Stimulated activated CD4-positive, alpha-beta T cell treated with anti-CD3 and anti-CD28 coated beads, Interleukin-4, amount 100 ng/mL, for 1 hour (primary cell): ENCODE results near the gene AR.

Experiments
- DNase-seq: peaks from one replicate; pipeline ENCODE4 v3.0.0-alpha.2; 2020

The AR gene, protein sequence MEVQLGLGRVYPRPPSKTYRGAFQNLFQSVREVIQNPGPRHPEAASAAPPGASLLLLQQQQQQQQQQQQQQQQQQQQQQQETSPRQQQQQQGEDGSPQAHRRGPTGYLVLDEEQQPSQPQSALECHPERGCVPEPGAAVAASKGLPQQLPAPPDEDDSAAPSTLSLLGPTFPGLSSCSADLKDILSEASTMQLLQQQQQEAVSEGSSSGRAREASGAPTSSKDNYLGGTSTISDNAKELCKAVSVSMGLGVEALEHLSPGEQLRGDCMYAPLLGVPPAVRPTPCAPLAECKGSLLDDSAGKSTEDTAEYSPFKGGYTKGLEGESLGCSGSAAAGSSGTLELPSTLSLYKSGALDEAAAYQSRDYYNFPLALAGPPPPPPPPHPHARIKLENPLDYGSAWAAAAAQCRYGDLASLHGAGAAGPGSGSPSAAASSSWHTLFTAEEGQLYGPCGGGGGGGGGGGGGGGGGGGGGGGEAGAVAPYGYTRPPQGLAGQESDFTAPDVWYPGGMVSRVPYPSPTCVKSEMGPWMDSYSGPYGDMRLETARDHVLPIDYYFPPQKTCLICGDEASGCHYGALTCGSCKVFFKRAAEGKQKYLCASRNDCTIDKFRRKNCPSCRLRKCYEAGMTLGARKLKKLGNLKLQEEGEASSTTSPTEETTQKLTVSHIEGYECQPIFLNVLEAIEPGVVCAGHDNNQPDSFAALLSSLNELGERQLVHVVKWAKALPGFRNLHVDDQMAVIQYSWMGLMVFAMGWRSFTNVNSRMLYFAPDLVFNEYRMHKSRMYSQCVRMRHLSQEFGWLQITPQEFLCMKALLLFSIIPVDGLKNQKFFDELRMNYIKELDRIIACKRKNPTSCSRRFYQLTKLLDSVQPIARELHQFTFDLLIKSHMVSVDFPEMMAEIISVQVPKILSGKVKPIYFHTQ

DNA sequence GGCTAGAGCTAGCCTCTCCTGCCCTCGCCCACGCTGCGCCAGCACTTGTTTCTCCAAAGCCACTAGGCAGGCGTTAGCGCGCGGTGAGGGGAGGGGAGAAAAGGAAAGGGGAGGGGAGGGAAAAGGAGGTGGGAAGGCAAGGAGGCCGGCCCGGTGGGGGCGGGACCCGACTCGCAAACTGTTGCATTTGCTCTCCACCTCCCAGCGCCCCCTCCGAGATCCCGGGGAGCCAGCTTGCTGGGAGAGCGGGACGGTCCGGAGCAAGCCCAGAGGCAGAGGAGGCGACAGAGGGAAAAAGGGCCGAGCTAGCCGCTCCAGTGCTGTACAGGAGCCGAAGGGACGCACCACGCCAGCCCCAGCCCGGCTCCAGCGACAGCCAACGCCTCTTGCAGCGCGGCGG lies at the start of gene AR:
AR (plus strand) TSS at position 204 of the 400 bp plus-strand sequence. CDS start 1,126 bp downstream, outside the sequence.
- DNase-seq = no peak

DNA sequence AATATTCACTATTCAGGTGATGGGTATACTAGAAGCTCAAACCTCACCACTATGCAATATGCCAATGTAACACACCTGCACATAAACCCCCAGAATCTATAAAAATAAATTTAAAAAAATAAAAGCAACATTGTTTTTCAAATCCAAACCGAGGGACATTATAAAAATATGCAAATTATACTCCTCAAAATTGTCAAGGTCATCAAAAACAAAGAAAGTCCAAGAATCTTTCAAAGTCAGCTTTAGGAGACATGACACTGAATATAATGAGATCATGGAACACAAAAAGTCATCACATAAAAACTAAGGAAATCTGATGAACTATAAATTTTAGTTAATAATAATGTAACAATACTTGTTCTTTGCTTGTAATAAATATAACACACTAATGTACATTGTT lies 43.2 kb upstream of the AR start:
- DNase-seq = no peak

DNA sequence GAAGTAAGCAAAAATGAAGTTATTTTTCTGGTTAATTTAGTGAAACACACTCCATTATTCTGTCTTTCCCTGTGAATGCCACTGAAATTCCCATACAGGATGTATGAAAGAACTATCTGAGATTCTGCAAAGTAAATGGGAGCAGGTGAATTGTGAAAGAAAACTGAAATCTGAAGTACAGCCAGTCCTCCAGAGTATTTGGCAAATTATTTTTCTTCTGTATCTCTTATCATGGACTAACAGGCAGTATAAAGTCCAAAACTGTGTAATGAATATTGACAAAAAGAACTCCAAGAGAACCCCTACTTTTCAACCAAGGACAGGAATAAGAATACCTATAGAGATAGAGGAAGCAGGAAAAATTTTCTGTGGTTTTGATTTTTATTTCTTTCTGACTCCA lies 40.8 kb upstream of the AR start:
- DNase-seq = no peak

DNA sequence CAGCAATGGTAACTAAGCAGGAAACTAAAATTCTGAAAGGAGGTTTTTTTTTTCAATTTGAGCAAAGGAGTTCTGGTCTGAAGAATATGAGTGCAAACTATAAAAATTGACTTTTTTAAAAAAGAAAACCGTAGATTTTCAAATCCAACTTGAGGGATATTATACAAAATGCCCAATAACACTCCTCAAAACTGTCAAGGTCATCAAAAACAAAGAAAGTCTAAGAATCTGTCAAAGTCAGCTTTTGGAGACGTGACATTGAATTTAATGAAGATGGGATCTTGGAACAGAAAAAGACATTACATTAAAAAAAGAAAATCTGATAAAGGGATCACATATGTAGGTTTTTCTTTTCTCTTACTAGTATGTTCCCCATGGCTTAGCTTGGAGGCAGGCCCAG lies 40.4 kb upstream of the AR start:
- DNase-seq = no peak

DNA sequence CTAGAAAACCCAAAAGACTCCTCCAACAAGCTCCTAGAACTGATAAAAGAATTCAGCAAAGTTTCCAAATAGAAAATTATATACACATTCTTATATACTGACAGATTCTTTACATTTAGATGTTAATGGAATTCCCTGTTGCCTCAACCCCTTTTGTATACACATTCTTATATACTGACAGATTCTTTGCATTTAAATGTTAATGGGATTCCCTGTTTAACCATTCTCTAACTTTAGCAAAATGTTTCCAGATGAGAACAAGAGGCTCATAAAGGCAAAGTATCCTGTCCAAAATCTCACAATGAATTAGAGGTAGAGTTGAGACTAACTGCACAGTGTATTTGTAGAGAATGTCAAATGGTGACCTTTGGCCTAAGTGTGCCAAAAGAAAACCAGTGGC lies 23.1 kb upstream of the AR start:
- no peak for DNase-seq

DNA sequence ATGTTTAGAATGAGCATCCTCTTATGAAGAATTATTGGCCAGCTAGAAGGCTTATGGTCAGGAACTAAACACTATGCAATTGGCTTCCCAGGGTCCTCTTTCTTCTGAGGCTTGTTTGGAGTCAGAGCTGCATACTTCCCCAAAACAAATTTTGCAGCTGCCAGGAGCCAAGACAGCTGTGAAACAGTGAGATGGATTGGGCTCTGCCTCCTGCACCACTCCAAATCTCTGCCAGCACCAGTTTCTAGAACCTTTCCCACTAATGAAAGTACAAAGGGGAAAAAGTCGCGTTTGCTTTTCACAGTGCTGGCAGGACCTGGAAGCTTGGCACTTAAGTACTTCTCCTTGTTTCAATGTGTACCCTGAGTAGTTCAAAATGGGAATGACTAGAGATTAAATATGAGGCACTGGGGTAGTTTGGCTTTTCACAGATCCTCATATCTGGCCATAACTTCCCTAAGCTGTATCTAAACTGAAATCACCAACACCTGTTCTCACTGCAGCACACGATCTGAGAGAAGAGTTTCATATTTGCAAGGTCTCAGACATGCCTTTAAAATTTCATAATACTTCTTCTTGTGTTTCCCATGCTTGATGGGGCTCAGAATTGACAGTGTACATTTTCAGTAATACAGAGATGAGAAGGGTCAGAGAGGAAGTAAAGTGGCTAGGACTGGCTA lies 20.7 kb upstream of the AR start:
- DNase-seq = no peak

DNA sequence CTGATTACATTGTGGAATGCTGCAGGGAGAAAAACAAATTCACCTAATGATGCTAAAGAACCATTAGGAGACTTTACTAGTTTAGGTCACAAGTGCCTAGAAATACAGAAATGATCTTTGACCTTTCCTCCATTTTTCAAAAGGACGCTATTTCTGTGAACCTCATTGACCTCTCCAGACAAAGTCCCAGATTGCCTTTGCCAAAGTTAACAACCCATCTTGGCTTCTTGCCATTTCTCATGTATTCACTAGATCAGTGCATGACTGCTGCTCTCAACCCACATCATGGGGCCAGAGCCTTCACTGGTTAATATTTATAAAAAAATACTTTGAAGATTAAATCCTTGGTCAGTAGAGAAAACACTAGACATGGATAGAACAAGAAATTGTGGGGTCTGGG lies 19.9 kb upstream of the AR start:
- DNase-seq = no peak

DNA sequence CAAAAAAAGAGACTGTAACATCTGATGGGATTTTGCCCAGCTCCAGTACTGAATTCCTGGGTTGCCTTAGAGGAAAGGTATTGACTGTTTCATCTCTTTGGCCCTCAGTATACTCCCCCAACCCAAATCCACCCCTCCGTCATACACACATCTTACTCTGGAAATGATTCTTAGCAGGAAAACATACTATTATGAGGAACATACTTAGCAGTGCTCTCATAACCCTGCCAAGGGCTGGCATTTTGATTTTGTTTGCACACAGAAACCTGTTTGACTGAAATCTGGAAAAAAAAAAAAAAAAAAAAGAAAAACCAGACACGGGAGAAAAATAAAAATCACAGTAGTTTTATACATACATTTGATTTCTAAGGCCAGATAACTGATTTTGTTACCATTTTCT lies 19.4 kb upstream of the AR start:
- DNase-seq = no peak

DNA sequence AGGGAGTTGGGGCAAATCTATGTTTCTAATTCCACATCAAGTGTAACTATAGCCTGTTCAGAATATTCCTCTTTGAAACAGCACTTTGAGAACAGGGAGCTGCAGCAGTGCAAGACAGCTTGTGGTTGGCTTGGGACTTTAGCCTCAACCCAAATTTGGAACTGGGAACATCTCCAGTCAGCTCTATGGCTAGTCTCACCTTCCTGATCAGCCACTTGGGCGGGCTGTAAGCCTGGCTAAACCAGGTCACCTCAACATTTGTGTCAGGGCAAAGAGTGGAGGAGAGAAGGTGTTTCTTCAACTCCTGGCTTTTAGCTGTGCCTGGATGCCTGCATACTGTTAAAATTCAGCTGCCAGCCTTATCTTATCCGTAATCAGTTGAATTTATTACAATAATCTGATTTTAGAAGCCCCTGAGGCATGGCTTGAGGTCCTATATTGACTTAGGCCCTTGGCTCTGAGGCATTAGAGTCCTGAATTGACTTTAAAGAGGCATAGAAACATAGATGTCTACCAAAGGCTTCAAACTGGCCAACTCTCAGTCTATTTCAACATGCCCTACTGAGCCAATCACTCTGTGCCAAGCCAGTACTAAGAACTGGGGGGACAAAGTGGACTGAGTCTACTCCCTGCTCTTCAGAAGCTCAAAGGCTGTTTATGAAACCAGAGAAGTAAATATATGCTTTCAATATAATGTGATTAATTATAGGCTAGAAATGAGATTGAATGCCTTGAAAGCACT lies 18.7 kb upstream of the AR start:
- DNase-seq = no peak

DNA sequence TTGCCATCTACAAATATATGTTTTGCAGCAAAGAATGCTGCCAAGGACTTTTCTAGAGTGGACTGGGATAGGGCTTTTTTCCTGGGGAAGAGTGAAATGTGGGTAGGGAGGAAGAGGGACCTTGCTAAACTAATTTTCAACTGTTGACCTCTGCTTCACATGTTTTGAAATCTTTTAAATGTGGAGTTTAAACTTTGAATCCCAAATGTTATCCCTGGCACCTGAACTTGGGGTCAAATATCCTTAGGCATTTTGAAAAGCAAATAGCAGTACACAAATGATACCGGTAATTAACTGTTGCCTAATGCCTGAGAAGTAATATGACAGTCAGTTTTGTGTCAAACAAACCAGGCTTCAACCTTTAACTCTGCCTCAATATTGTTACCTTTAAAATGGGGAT lies 7.3 kb upstream of the AR start:
- no peak for DNase-seq

DNA sequence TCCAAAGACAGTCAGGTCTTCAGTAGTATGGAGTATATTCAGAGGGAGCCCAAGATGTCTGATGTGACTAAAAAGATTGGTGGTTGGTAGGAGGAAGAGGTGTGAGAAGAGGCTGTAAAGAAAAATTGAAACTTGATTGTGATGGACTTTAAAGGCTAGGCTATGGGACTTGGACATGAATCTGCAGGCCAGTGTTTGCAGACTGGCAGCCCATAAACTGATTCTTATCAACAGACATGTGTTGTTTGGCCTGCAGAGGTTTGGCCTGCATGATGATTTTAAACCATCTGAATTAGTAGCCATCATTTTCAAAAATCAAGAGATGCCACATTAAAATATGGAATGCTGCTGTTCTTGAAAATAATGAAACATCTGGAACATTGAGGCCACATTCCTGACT lies 5.4 kb upstream of the AR start:
- DNase-seq = no peak

DNA sequence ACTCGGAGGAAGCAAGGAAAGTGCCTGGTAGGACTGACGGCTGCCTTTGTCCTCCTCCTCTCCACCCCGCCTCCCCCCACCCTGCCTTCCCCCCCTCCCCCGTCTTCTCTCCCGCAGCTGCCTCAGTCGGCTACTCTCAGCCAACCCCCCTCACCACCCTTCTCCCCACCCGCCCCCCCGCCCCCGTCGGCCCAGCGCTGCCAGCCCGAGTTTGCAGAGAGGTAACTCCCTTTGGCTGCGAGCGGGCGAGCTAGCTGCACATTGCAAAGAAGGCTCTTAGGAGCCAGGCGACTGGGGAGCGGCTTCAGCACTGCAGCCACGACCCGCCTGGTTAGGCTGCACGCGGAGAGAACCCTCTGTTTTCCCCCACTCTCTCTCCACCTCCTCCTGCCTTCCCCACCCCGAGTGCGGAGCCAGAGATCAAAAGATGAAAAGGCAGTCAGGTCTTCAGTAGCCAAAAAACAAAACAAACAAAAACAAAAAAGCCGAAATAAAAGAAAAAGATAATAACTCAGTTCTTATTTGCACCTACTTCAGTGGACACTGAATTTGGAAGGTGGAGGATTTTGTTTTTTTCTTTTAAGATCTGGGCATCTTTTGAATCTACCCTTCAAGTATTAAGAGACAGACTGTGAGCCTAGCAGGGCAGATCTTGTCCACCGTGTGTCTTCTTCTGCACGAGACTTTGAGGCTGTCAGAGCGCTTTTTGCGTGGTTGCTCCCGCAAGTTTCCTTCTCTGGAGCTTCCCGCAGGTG lies 637 bp downstream of the AR start:
- DNase-seq = no peak

DNA sequence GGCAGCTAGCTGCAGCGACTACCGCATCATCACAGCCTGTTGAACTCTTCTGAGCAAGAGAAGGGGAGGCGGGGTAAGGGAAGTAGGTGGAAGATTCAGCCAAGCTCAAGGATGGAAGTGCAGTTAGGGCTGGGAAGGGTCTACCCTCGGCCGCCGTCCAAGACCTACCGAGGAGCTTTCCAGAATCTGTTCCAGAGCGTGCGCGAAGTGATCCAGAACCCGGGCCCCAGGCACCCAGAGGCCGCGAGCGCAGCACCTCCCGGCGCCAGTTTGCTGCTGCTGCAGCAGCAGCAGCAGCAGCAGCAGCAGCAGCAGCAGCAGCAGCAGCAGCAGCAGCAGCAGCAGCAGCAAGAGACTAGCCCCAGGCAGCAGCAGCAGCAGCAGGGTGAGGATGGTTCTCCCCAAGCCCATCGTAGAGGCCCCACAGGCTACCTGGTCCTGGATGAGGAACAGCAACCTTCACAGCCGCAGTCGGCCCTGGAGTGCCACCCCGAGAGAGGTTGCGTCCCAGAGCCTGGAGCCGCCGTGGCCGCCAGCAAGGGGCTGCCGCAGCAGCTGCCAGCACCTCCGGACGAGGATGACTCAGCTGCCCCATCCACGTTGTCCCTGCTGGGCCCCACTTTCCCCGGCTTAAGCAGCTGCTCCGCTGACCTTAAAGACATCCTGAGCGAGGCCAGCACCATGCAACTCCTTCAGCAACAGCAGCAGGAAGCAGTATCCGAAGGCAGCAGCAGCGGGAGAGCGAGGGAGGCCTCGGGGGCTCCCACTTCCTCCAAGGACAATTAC lies 1.4 kb downstream of the AR start:
- no peak for DNase-seq

DNA sequence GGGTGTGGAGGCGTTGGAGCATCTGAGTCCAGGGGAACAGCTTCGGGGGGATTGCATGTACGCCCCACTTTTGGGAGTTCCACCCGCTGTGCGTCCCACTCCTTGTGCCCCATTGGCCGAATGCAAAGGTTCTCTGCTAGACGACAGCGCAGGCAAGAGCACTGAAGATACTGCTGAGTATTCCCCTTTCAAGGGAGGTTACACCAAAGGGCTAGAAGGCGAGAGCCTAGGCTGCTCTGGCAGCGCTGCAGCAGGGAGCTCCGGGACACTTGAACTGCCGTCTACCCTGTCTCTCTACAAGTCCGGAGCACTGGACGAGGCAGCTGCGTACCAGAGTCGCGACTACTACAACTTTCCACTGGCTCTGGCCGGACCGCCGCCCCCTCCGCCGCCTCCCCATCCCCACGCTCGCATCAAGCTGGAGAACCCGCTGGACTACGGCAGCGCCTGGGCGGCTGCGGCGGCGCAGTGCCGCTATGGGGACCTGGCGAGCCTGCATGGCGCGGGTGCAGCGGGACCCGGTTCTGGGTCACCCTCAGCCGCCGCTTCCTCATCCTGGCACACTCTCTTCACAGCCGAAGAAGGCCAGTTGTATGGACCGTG lies 2.2 kb downstream of the AR start:
- DNase-seq = no peak

DNA sequence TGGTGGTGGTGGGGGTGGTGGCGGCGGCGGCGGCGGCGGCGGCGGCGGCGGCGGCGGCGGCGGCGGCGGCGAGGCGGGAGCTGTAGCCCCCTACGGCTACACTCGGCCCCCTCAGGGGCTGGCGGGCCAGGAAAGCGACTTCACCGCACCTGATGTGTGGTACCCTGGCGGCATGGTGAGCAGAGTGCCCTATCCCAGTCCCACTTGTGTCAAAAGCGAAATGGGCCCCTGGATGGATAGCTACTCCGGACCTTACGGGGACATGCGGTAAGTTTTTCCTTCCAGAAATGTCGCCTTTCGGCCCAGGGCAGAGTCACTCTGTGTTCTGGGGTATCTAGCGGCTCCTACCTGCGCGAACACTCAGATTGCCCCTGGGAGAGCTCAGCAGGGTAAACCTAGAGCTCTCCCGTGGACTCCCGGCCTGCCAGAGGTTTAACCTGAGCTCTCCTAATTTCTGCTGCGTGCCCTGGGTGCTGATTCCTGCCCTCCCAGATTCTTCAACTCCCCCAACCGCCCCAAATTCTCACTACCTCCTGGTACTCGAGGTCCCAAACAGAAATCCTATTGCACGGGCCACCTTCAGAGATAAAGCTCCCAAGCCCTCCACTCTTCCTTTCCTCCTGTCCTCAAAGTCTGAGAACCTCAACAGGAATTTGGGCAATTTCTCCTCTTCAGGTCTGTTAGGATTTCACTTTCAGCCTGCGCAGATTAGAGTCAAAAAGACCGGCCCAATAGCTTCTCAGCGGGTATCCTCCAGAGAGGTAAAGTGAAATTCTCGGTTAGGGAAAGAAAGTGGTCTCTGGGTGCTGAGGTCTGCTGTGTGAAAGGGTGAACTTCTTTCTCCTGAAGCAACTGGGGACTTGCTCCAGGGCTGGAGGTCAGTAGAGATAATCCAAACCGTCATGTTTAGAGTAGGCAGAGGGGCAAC lies 2.9 kb downstream of the AR start:
- no peak for DNase-seq

DNA sequence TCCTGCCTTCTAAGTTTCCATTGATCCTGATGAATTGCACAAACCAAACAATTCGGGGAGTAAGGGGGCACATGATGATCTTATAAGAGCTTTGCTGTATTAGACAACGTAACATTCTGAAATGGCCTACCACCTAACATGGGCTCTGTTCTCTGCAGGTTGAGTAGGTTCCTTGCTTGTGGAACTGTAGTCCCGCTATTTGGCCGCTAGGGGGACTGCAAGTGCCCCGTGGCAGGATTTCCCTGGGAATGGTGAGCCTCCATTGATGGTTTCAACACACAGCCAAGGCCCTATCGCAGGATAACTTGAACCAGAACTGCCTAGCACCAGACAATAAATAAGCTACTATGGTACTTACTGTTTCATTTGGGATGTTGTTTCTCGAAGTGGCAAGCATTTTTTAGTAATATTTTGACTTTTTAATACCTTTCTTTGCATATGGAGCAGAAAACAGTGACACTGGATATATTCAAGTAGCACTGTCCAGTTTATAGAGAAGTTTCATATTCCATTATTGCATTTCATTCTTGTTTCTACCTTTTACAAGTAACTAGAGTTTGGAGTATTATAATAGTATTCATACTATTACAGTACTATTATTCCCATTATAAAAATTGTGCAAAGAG lies 11.9 kb downstream of the AR start:
- no peak for DNase-seq

DNA sequence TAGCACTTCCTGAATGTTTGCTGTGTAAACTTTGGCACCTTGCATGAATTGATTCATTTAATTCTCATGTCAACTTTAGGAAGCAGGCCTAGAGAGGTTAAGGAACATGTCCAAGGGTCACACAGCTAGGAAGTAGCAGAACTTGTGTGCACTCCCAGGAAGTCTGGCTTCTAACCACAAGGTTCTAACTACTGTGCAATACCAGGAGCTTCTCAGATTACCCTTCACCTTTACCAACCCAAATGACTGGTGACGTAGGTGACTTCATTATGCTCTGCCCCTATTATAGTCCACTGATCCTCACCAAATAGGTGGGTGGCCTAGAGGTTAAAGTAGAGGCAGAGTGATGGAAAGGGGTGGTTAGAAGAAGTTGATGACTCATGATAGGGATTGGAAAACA lies 14.4 kb downstream of the AR start:
- DNase-seq = no peak

DNA sequence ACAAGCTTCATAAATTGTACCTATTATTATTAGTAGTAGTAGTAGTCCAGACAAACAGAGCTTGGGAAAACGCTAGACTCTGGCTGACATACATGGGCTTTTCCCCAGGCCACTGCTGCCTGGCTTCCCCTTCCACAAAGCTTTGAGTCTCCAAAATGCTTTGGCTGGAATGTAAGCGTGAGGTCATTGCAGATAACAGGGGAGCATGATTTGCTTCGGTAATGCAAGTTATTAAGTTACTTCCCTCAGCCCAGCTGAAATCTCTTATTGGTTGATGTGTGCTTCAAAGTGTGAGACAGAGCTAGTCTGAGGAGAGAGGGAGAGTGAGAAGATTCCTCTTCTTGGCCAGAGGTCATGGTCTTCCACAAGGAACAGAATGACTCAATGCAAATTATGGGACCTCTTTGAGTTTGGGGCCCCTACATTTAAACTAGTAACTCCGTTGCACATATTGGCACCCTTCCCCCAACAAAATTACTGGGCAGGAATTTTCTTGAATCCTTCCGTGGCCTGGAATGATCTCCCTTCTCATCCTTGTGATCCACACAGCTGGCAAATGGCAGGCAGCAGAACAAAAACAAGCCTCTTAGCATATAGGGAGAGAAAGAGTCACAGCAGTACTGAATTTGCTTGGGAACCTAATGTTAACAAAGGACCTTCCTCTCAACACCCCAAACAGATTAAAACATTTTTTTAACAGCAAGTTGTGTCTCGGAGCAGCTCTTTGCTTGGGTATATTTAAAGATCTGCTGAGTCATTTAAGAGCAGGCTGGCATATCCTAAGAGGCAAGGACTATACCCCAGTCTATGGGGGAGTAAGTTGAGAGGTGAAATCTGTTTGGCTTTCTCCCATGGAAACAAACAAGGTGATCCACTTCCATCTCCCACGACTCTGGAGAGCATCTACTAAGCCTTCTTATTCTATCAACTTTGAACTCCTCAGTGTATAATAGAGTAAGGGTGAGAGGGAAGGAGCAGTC lies 19.9 kb downstream of the AR start:
- no peak for DNase-seq
